NK-92 (cell line): ENCODE data around the gene SEC14L5.

ENCODE experiments used
- DNase-seq: peaks from one replicate; lab custom pipeline; 2025; ENCODE audit not compliant: unreplicated experiment; lab: John Stamatoyannopoulos, UW

SEC14L5 gene

GRCh38 chr16:5062790-5063765, 104.9 kb downstream of the SEC14L5 start:
- no peak for DNase-seq

DNA sequence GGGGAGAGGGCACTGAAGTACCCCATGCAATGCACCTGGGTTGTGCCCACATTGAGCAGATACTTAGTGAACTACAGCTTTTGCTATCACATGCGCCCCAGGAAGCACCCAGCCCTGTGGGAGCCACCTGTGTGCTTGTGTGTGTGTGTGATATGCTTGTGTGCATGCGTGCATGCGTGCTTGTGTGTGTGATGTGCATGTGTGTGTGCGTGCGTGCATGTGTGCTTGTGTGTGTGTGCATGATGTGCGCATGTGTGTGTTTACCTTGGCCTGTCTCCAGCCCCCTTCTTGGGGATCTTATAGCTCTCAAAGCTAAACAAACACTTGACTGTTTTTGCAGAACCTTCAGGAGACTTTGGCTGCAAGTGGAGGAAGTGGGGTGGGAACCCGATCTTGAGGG, 106.8 kb downstream of the SEC14L5 start:
- no peak for DNase-seq

DNA sequence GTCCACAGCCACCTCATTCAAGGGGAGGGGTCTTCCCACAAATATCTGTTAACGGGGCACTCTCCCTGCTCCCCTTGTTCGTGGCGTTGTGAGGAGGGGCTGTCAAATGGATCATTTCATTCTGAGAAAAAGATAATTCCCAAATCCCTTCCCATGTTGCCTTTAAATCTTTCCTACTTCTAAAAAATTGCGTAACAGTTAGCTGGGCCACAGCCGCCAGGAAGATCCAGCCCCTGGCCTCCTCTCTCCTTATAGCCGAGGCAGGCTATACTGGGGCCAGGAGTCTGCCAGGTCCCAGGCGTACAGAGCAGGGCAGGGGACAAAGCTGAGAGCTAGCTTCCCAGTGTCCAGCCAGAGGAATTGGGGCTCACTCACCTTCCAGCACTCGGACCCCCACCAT, 107.2 kb downstream of the SEC14L5 start:
- no peak for DNase-seq

DNA sequence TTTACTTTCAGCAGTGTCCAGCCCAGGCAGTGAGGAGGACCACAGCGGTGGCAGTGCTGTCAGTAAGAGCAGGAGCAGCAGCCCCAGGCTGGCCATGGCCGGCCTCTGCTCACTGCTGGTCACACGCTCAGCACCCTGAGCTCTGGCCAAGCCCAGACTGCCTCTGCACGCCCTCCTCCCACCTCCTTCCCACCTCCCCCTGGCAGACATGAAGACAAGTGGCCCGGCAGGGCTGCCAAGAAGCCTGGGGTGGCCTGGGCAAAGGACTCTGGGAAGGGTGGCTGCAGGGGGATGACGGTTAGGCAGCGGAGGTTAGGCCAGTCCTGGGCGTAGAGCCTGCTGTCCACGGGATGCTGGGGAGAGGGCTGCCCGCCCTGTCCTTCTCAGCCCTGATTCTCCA, 107.7 kb downstream of the SEC14L5 start, which contains the start of gene C16orf89:
Gene C16orf89, minus strand, starts transcription at position 144 of the 400 bp plus-strand sequence. Its CDS starts 48 bp downstream, at position 96.
- no peak for DNase-seq

- DNase-seq: no peak
Observed at GRCh38 chr16:5066511-5066910, 108.4 kb downstream of the SEC14L5 start.
